HG03159 (cell line): ENCODE measurements around the gene HAGH.

ENCODE experiments used
- ATAC-seq: cut with Tn5 transposase; IDR thresholded peaks from one replicate; pipeline ENCODE4 v1.9.1; 2021; ENCODE audit warnings: mild to moderate bottlenecking, moderate library complexity; ENCODE audit not compliant: unreplicated experiment

Gene HAGH

GRCh38 chr16:1788095-1788707, 38.4 kb downstream of the HAGH start:
- ATAC-seq, result no peak

- no peak for ATAC-seq
These were observed 39.1 kb downstream of the HAGH start for GRCh38 chr16:1787322-1788094.

- ATAC-seq, result no peak
These were observed 39.6 kb downstream of the HAGH start for GRCh38 chr16:1787056-1787321.

- no peak for ATAC-seq
These were observed 40.2 kb downstream of the HAGH start for GRCh38 chr16:1786242-1787055.

GRCh38 chr16:1785846-1786170, 40.8 kb downstream of the HAGH start:
- ATAC-seq, result no peak

GRCh38 chr16:1784977-1785845, 41.4 kb downstream of the HAGH start:
- no peak for ATAC-seq

GRCh38 chr16:1782408-1783264, 44.0 kb downstream of the HAGH start, which contains the start of the genes NUBP2 and SPSB3:
TSS of gene NUBP2 (plus strand) at chr16:1782960. CDS start at chr16:1783021, 61 bp downstream.
TSS of gene SPSB3 (minus strand) at chr16:1782571. CDS start at chr16:1781483, 1,088 bp downstream.
- peak; percentile 87 for ATAC-seq

- ATAC-seq, result peak; percentile 9
These were observed 44.7 kb downstream of the HAGH start for GRCh38 chr16:1781758-1782407.

GRCh38 chr16:1781254-1781653, 45.4 kb downstream of the HAGH start:
- no peak for ATAC-seq

GRCh38 chr16:1780677-1781072, 46.0 kb downstream of the HAGH start:
- no peak for ATAC-seq

GRCh38 chr16:1779741-1780676, 46.6 kb downstream of the HAGH start:
- ATAC-seq, result no peak

GRCh38 chr16:1779234-1779701, 47.4 kb downstream of the HAGH start:
- no peak for ATAC-seq

GRCh38 chr16:1778200-1779179, 48.1 kb downstream of the HAGH start:
- ATAC-seq, result no peak

GRCh38 chr16:1777375-1778199, 49.0 kb downstream of the HAGH start:
- ATAC-seq, result no peak

GRCh38 chr16:1776991-1777374, 49.6 kb downstream of the HAGH start:
- ATAC-seq, result no peak

- no peak for ATAC-seq
These were observed 50.0 kb downstream of the HAGH start for GRCh38 chr16:1776672-1776955.
